TTC549 (cell line): ENCODE results near the gene MYO5A.
"Not testable (repeated sequence)": the region's sequence is repeated elsewhere in the genome, so short reads cannot be mapped to it uniquely, and the experiment has no call there.

Experiments
- FAIRE-seq: peaks from 2 replicates; lab custom pipeline; 2012; peaks lifted over from hg19 to GRCh38; lab: Jason Lieb, UNC

MYO5A gene

DNA sequence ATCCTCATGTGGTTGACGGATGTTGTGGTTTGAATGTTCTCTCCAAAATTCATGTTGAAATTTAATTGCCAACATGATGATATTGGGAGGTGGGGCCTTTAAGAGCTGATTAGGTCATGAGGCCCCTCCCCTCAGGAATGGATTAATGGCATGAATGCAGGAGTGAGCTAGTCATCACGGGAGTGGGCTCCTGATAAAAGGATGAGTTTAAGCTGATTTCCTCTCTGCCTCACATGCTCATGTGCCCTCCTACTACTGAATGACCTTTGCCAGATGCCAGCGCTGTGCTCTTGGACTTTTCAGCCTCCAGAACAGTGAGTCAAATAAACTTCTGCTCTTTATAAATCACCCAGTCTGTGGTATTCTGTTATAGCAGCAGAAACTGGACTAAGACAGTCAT lies 111.2 kb downstream of the MYO5A start:
- no peak for FAIRE-seq

DNA sequence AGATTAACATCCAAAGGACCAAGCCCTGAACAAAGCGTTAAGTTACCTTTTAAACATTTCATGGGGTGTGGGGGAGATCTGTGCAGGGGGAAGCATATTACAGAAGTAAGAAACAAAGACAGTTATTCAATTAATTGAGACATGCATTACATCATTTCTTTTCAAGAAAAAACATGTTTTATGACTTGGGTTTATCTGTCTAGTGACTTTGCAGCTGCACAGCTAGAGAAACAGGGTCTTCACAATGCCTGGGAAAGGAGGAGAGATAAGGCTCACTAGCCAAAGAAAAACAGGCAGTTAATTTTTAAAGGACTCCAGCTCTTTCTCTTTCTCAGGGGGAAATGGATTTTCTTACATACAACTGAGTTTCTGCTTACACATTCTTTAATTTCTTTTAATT lies 112.1 kb downstream of the MYO5A start:
- not testable (repeated sequence) for FAIRE-seq

DNA sequence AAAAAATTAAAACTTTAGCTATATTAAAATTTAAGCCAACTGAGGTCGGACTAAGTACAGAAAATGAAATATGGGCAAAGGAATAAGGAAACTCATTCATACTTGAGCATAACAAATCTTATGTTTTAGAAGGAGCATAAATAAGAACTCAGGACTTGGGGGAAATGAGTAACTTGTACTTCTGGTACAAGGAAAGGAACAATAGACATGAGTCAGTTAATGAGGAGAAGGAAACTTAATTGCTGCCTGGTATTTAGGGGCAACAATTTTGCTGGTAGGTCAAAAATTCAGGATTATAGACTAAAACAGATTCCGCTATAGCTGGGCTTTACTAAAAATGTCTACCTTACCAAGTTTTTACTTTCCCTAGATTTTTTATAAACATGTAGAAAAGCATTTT lies 113.1 kb downstream of the MYO5A start:
- no peak for FAIRE-seq

DNA sequence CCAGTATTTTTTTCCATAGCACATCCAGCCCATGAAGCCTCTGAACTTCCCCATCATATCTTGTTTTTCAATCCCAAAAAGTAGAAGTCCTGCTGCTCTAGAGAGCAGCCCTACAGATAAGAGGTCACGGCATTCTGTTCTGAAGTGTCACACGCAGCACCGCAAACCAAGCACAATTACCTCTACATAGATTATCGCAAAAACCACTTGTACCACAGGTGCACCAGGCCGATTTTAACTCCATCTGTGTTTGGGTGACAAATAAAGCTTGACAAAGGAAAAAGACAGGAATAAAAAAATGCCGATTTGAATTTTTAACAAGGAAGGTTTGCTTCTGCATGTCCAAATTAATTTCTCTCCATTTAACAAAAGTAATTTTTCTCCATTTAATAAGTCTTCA lies 113.7 kb downstream of the MYO5A start:
- FAIRE-seq = no peak

DNA sequence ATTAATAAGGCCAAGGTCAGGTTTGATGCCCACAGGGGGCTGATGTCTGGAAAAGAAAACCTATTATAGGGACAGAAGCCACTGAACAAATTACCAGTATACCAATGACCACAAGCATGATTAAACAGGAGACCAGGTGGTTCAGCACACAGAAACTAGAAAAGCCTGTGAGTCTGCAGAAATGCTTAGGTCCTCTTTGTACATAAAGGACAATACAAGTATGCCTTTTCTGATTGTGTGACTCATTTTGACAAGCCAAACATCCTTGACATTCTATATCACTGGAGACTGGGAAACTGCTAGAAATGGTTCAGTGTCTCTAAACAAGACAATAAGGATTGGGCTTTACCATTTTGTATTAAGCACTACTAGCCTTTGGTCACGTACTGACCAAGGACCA lies 119.9 kb downstream of the MYO5A start:
- no peak for FAIRE-seq

DNA sequence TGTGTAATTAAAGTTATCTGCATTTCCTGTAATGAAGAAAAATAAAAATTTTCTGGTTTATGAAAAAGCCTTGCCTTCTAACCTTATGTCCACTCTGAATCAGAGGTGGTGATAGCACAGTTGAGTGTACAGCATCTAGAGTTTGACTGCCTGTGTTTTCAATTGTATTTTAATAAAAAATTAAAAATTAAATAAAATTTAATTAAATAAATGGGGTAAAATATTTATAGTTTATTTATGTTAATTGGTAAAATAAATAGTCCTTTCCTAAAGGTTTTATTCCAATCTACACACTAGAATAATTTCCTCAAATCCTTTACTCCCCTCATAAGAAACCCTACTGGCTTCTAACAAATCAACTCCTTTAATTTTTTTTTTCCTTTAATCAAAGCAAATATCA lies 121.3 kb downstream of the MYO5A start:
- no peak for FAIRE-seq

DNA sequence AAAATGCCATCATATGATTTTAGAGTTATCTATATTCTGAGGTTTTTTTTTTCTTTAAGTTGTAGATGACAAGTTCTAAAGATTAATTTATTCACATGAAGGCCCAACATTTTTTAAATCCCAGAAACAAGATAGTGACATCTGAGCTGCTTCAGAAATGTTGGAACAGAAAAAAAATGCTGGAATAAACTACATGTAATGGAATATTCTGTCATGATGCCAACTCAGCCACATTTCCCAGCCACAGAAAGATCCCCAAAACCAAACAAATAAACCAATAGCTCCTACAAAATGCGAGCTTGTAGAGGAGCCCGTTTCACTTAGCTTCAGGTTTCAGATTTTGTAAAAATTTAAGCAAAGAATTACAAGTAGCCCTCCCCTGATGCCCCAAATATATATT lies 122.1 kb downstream of the MYO5A start:
- FAIRE-seq = no peak

DNA sequence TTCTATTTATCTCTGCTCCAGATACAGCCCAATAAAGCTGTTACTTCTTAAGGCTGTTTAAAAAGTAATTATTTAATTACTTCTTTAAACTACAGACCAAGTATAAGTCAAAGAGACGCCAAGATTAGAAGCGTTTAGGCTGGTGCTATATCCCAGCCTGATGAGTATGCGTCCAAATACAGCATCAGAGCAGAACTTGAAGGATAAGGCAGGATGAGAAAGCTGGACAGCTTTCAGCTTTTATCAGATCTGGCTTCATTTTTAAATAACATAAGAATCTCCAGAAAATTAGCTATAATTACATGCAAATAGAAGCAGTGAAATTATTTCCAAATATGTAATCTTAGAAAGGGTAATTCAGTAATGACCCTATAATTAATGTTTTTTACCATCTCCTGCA lies 122.8 kb downstream of the MYO5A start:
- FAIRE-seq = no peak

DNA sequence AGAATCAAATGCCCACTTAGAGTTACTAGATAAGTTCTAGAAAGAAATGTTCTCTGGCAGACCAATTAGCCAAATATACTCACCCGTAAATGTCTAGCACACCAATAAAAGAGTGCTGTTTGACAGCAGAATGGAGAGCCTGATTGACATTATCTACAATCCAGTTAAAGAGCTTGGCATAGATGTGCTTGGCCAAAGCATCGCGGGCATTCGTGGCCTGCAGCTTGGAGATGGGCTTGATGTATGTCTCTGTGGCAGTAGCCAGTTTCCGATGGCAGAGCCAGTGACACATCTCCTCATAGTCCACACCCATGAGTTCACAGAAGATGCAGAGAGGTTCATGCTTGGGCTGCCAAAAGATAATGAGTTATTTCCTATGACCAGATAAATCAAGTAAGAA lies 131.6 kb downstream of the MYO5A start:
- FAIRE-seq = no peak

DNA sequence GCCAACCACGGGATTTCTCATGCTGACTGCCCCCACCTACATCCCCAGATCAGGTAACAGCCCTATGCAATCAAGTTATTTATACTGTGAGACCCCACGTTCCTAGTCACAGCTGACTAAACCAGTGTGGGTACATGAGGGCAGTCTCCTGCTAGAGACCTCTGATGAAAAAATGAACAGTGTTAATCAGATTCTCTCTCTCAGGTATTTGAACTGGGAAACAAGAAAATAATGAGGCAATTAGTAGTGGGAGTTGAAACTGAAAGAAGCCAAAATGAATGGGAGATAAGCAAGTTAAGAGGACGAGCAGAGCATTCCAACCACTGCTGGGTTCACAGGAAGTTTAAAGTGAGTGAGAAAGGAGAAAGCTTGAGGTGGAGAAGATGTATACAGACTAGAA lies 134.6 kb downstream of the MYO5A start:
- FAIRE-seq = no peak

DNA sequence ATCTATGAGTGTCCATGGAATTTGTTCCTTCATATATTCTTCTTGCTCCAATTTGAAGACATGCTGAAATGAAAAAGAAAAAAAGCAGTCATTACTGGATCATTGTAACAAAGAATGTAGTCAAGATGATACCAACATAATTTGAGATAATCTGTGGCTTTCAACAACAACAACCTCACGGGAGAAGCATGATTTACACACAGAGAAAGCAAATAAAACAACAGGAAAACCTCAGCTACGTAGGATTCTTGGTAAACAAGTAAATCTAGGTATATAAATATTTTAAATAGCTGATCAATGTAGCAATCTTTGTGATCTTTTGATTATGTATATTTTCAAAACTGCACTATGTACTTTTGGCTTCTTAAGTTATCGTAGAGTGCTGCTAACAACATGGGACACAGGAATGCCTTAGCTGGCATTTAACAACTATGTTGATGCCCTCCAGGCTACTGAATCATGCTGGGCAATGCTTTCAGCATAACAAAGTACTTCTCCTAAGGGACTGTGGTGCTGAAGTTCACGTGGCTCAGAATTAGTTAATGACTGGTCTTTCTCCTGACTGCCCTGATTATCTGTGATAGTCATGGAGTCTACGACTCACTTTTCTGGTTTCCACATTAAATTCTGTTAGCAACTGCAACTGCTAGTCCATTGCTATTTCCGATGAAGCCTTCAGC lies 136.5 kb downstream of the MYO5A start:
- no peak for FAIRE-seq

DNA sequence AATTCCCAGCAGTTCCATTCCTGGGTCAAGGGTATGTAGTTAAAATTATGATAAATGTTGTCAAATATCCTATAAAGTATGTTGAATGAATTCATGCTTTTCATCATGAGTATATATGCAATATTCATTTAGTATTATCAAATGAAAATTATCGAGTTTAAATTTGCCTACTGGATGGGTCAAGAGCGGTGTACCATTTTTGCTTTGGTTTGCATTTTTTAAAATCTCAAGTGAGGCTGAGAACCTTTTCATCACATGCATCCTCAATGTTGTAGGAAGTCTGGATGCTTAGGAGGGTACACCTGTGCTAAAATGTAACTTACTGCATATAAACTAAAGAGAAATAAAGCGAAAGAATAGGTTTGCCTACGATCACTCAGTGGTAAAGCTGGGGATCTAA lies 137.6 kb downstream of the MYO5A start:
- FAIRE-seq = no peak

DNA sequence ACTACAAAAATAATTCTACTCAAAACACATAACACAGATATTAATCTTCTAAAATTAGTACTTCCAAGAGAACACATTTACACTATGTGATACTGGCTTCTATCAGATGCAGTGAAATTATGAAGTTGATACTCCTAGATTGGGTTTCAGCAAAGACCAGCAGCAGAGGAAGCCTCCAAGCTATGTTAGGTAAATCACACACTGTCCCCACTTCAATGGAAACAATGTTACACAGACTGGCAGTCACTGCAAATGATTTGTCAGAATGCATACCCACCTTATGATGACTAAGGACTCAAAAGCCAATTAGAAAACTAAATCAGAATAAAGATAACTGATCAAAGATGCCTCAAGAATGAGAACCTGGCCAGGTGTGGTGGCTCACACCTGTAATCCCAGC lies 143.0 kb downstream of the MYO5A start:
- FAIRE-seq = no peak

DNA sequence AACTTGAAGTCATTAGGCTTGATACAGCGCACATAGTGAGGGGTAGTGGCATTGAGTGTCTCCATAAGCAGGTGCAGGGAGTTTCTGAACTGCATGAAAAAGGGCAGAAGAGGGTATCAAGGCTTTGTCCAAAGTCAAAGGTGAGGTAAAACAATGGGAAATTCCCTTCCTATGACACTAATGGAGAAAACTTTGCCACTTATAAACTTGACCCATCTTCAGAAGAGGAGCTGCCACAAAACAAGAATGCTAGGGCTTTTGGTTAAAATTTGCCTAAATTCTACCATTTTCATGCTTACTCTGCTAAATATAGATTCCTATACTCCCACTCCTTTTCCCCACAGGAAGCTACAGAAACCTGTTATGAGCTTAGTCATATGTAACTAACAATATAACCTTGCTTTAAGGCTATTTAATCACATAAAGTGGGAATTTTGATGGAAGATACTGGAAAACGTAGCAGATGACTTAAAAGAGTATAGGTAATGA lies 145.5 kb downstream of the MYO5A start:
- no peak for FAIRE-seq

DNA sequence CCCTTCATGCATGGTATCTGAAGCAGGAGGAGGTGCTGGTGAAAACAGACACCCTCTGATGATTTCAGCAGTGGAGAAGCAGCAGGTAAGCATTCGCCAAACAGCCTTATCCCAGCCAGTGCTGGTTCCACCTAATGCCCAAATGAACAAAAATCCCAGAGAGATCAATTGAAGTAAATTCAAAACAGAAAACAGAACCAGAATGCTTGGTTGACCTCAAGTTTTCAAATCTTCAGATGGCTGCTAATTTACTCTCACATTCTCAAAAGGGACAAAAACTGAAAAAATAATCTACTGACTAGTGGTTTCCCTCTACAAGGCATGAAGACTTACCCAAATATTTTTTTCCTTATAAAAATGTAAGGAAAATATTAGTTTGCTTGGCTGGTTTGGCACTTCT lies 146.0 kb downstream of the MYO5A start:
- FAIRE-seq = no peak

DNA sequence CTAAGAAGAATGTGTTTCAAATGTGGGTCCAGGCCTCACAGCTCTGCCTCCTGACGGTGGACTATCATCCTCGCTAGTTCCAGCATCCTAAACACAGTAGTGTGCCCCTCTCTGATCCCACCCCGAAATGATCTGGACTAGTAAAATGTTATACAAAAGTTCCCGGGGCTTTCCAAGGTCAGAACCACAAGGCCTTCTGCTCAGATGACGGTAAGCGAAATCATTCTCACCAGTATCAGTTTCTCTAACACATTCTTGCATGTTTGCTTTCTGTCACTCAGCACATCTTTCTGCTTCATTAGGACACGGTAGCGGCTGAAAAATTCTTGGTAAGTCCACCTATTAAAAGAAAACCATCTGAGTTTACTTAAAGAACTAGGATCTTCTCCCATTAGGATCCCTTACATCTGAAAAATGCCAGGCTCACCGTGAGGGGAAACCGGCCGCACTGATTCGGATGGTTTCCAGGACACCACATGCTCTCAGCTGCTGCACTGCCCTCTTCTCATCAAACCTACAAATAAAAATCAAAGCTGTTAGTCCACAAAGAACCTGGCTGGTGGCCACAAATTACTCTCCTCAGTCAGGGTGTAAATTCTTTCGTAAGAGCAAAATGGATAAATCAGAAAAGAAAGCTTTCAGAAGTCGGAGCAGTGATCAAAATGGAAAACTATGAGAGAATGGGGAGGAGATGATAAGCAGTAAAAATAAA lies 149.1 kb downstream of the MYO5A start:
- no peak for FAIRE-seq

DNA sequence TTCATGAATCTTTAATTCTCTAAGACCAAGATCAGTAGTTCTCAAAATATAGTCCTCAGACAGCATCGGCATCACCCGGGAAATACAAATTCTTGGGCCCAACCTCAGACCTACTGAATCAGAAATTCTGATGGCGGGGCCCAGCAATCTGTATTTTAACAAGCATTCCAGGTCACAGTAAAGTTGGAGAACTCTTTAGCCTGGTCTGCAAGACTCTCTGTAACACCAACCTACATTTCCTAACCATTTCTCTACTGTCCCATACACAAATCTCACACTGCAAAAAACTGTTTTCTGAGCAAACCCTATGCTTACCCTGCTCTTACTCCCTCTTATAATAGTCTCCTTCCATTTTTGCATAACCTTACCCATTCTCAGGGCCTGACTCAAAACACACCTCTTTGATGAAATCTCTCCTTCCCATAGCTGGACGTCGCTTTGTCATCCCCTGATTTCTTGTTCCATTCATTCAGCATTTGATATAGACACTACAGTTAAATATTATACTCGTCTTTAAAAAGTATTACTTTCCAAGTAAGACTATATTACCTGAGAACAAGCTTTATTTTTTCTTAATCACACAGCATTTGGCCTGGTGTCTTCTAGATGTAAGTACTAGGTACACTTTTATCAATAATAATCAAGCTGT lies 149.8 kb downstream of the MYO5A start:
- no peak for FAIRE-seq

DNA sequence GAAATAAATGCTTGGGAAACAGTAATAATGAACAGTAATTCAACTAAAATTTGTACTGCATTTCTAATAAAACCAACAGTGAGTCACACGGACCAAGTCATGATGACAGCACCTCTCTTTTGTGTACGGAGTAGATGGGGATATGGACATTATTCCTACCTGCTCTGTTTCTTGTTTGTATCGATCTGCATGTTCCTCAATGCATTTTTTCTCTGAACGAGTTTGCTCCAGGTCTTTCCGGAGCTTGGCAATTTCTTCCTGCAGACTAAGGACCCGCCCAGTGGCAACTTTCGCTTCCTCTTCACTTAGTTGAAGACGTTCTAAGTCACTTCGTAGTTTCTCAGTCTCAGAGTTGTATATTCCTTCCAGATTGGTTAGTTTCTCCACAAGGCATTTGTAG lies 158.7 kb downstream of the MYO5A start:
- no peak for FAIRE-seq

DNA sequence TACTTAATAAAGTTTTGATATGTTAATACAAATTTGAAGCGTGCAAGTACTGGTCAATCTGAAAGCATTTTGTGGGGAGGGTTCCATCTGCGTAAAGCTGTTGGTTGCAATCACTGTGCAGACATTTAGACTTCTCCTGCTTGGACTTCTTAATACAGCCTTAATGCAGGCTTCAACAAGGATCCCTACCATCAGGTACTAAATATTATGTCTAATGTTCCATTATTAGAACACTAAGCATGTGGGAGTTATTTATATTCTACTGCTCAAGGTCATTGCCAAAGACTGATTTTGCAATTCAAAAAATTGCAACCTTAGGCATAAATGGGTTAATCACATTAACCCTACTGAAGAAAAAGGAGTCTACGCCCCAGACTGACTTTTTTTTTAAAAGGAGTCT lies 159.2 kb downstream of the MYO5A start:
- FAIRE-seq = no peak

DNA sequence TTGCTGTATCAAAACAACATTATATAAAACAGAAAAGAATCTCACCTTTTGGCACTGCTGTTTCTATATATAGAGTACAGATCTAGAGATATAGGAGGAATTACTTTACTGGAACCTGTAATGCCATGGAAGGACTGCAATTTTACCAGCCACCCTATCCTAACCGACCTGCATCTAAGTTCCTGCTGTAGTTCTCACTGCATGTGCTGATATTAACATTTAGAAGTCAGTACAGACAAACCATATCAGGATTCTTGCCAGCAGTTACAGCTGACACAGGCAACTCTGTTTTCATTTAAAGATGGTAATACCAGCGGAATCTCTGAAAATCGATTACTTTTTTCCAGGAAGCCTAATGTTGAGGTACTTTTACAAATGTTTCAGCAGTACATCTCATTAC lies 159.7 kb downstream of the MYO5A start:
- FAIRE-seq = no peak

DNA sequence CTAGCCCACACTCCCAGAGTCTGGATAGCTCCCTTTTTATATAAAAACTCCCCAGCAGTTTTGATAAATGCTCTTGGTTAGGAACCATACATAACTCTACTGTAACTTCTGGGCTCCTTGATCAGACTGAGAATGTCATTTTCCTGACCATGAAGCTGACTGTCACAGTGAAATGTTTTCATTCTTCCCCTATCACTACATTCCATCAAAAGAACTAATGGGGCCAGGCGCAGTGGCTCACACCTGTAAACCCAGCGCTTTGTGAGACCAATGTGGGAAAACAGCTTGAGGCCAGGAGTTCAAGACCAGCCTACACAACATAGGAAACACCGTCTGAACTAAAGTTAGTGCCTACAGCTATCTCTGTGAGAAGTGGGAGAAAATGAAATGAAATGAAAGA lies 160.3 kb downstream of the MYO5A start:
- FAIRE-seq = no peak

DNA sequence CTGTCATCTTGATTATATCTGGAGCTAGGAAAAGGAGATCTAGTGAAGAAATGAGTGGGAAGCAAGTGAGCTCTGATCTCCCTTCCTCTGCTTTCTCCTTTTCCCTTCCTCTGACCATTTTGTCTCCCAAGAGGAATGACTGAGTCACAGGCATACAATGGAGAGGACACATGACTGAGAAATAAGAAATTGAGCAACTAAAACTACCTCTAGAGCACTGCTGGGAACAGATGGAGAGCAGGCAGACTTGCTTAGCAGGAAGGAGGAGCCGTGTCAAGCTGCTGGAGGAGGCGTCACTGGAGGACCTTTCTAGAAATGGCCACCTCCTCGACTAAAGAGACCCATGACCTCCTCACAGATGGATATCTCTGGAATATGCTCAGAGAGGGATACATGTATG lies 166.2 kb downstream of the MYO5A start:
- no peak for FAIRE-seq

DNA sequence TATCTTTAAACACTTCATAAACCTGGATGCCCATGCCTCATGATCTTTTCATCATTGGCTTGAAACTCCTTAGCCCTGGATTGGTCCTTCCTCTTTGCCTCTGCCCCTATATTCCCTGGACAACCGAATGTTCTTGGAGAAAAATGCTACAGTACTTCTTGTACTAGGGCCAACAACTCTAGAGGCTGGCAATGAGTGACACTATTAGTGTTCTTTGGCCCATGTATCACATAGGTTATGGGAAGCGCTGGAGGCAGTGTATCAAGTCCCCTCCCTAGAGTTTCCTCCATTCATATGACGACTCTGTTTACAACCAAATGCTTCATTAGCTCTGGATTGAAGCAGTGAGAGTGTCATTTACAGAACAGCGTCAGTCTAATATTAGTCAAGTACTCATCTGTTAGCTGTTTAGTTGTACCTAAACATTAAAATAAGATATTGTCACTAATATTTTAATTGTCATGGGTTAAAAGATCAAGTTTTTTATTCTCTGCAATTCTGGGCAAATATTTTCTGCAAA lies 166.6 kb downstream of the MYO5A start:
- FAIRE-seq = no peak
